ENCODE data around the gene TRMT1.
A peak's percentile ranks its signal among the peaks of the same experiment; 100 is the strongest.

TRMT1 gene

GRCh38 chr19:13083008-13083404 lies 33.5 kb downstream of the TRMT1 start:
- TF ChIP-seq CTCF (IDR thresholded peaks at IDR 0.05; ENCODE audit: low read depth, low read length): no peak
- no peak for DNase-seq (ENCODE audit: extremely low read depth, low read depth)

GRCh38 chr19:13082192-13083007 lies 34.1 kb downstream of the TRMT1 start:
- TF ChIP-seq CTCF (IDR thresholded peaks at IDR 0.05; ENCODE audit: low read depth, low read length): peak; percentile 51
- DNase-seq (ENCODE audit: extremely low read depth, low read depth): no peak

- DNase-seq (ENCODE audit: extremely low read depth, low read depth): peak; percentile 87
- no peak for TF ChIP-seq CTCF (IDR thresholded peaks at IDR 0.05; ENCODE audit: low read depth, low read length)
Measured at GRCh38 chr19:13079542-13079986, 37.0 kb downstream of the TRMT1 start.

- no peak for DNase-seq (ENCODE audit: extremely low read depth, low read depth)
- no peak for TF ChIP-seq CTCF (IDR thresholded peaks at IDR 0.05; ENCODE audit: low read depth, low read length)
Measured at GRCh38 chr19:13078897-13079541, 37.5 kb downstream of the TRMT1 start.

GRCh38 chr19:13078381-13078780 lies 38.2 kb downstream of the TRMT1 start:
- DNase-seq (ENCODE audit: extremely low read depth, low read depth): no peak
- TF ChIP-seq CTCF (IDR thresholded peaks at IDR 0.05; ENCODE audit: low read depth, low read length): no peak

GRCh38 chr19:13077240-13077639 lies 39.3 kb downstream of the TRMT1 start:
- DNase-seq (ENCODE audit: extremely low read depth, low read depth): no peak
- no peak for TF ChIP-seq CTCF (IDR thresholded peaks at IDR 0.05; ENCODE audit: low read depth, low read length)

- TF ChIP-seq CTCF (IDR thresholded peaks at IDR 0.05; ENCODE audit: low read depth, low read length): no peak
Measured at GRCh38 chr19:13076787-13077186, 39.8 kb downstream of the TRMT1 start.

More at GRCh38 chr19:13076787-13077186, 39.8 kb downstream of the TRMT1 start:
- no peak for DNase-seq (ENCODE audit: extremely low read depth, low read depth)
